ENCODE measurements around the gene CC2D1A. TPM values are rescaled to one million over a fixed set of nuclear protein-coding genes. Genes with fewer than 3 reads are reported as not detected.

Gene CC2D1A
- polyA plus RNA-seq, 12 donors, result 7.6 to 28.3 (median 12.1) TPM; not detected in 1

GRCh38 chr19:13978351-13979243, 72.6 kb downstream of the CC2D1A start:
- DNase-seq, result peak; percentile 85

- peak; percentile 37 for DNase-seq
Measured at GRCh38 chr19:13979244-13979615, 73.2 kb downstream of the CC2D1A start.

- DNase-seq, result no peak
Measured at GRCh38 chr19:13979686-13980085, 73.7 kb downstream of the CC2D1A start.

- no peak for DNase-seq
Measured at GRCh38 chr19:13980340-13980739, 74.3 kb downstream of the CC2D1A start.

Other genes with a start within 250 kb of the CC2D1A start
- gene MRI1, start 141.7 kb upstream of the CC2D1A start, polyA plus RNA-seq (ENCODE audit: insufficient read length in 12 of 12), result 10 to 100 TPM in 11 of 12 donors, not detected in 1; 10.1 to 32.8 (median 16.4) TPM
- 100 to 1,000 TPM in 8 of 12 donors, 10 to 100 TPM in 3, not detected in 1; 81.0 to 188 (median 105) TPM for gene C19orf53, start 131.7 kb upstream of the CC2D1A start, polyA plus RNA-seq (ENCODE audit: insufficient read length in 12 of 12)
- gene ZSWIM4, start 110.8 kb upstream of the CC2D1A start, polyA plus RNA-seq (ENCODE audit: insufficient read length in 12 of 12), result 1 to 10 TPM in 10 of 12 donors, not detected in 2; 2.1 to 5.2 (median 3.5) TPM
- 1 to 10 TPM in 8 of 12 donors, under 1 TPM in 2, not detected in 2; 0.72 to 2.4 (median 1.6) TPM for gene NANOS3, start 29.1 kb upstream of the CC2D1A start, polyA plus RNA-seq (ENCODE audit: insufficient read length in 12 of 12)
- gene BRME1, start 84 bp upstream of the CC2D1A start, polyA plus RNA-seq (ENCODE audit: insufficient read length in 12 of 12), result 10 to 100 TPM in 1 of 12 donors, 1 to 10 TPM in 10, not detected in 1; 2.1 to 24.7 (median 3.7) TPM
- 1 to 10 TPM in 3 of 12 donors, under 1 TPM in 7, not detected in 2; 0.27 to 1.4 (median 0.67) TPM for gene PODNL1, start 32.2 kb downstream of the CC2D1A start, polyA plus RNA-seq (ENCODE audit: insufficient read length in 12 of 12)
- 10 to 100 TPM in 11 of 12 donors, not detected in 1; 13.7 to 25.4 (median 17.0) TPM for gene DCAF15, start 46.3 kb downstream of the CC2D1A start, polyA plus RNA-seq (ENCODE audit: insufficient read length in 12 of 12)
- gene RFX1, start 100.1 kb downstream of the CC2D1A start, polyA plus RNA-seq (ENCODE audit: insufficient read length in 12 of 12), result 10 to 100 TPM in 2 of 12 donors, 1 to 10 TPM in 9, not detected in 1; 3.7 to 11.1 (median 5.2) TPM
- not detected for gene RLN3, start 121.9 kb downstream of the CC2D1A start, polyA plus RNA-seq (ENCODE audit: insufficient read length in 12 of 12)
- gene IL27RA, start 125.6 kb downstream of the CC2D1A start, polyA plus RNA-seq (ENCODE audit: insufficient read length in 12 of 12), result 1 to 10 TPM in 11 of 12 donors, not detected in 1; 2.0 to 8.2 (median 2.8) TPM
- 1 to 10 TPM in 2 of 12 donors, under 1 TPM in 8, not detected in 2; 0.35 to 2.5 (median 0.71) TPM for gene PALM3, start 155.9 kb downstream of the CC2D1A start, polyA plus RNA-seq (ENCODE audit: insufficient read length in 12 of 12)
- gene MISP3, start 166.6 kb downstream of the CC2D1A start, polyA plus RNA-seq (ENCODE audit: insufficient read length in 12 of 12), result 1 to 10 TPM in 2 of 12 donors, under 1 TPM in 9, not detected in 1; 0.29 to 6.6 (median 0.58) TPM
- under 1 TPM in 1 of 12 donors, not detected in 11; 0.13 TPM for gene C19orf67, start 179.6 kb downstream of the CC2D1A start, polyA plus RNA-seq (ENCODE audit: insufficient read length in 12 of 12)
- 10 to 100 TPM in 11 of 12 donors, not detected in 1; 24.7 to 61.1 (median 39.3) TPM for gene SAMD1, start 184.6 kb downstream of the CC2D1A start, polyA plus RNA-seq (ENCODE audit: insufficient read length in 12 of 12)
- 100 to 1,000 TPM; 192 to 648 (median 407) TPM for gene PRKACA, start 211.6 kb downstream of the CC2D1A start, polyA plus RNA-seq (ENCODE audit: insufficient read length in 12 of 12)
- gene ASF1B, start 230.4 kb downstream of the CC2D1A start, polyA plus RNA-seq (ENCODE audit: insufficient read length in 12 of 12), result 10 to 100 TPM in 4 of 12 donors, 1 to 10 TPM in 7, not detected in 1; 6.6 to 22.8 (median 9.8) TPM